Adrenal gland (tissue), 12 donors: ENCODE measurements around the gene ARHGEF4. TPM values are rescaled to one million over a fixed set of nuclear protein-coding genes. Genes with fewer than 3 reads are reported as not detected.
"Not testable (repeated sequence)": the region's sequence is repeated elsewhere in the genome, so short reads cannot be mapped to it uniquely, and the experiment has no call there.

Experiments
- DNase-seq, 7 donors: peaks; one replicate each; pipeline ENCODE4 v3.0.0-alpha.2; 2019 to 2020
- H3K27ac ChIP-seq, 5 donors: fragments of 200-600 bp; sonication (generic) in 4 of 5; 1 replicate in 3 of 5; 2 replicates in 2 of 5; pipeline versions ENCODE4 v1.5.1 to v1.8.0; 2016 to 2020; ENCODE audit warnings: mild to moderate bottlenecking in 1 of 5
- H3K27me3 ChIP-seq: fragments of 200-600 bp; 2 replicates; pipeline ENCODE4 v1.8.0; 2021
- H3K36me3 ChIP-seq, 2 donors: fragments of 200-600 bp; replicated peaks in 1 of 2; 1 replicate in 1 of 2; 2 replicates in 1 of 2; pipeline versions ENCODE4 v1.5.1 to v1.8.0; 2018 to 2022
- H3K4me1 ChIP-seq, 2 donors: fragments of 200-600 bp; replicated peaks in 1 of 2; 1 replicate in 1 of 2; 2 replicates in 1 of 2; pipeline versions ENCODE4 v1.5.1 to v1.8.0; 2018 to 2021
- H3K4me3 ChIP-seq, 4 donors: fragments of 200-600 bp; sonication (generic) in 3 of 4; one replicate each; pipeline ENCODE4 v1.5.1; 2016 to 2018
- H3K9me3 ChIP-seq, 3 donors: fragments of 200-600 bp; sonication (generic) in 1 of 3; replicated peaks in 1 of 3; 1 replicate in 2 of 3; 2 replicates in 1 of 3; pipeline versions ENCODE4 v1.5.1 to v1.8.0; 2016 to 2021
- POLR2A ChIP-seq, 2 donors: fragments of 450-650 bp; IDR thresholded peaks; one replicate each; pipeline ENCODE4 v1.6.1; 2017; ENCODE audit warnings: antibody characterized with exemption in 2 of 2, mild to moderate bottlenecking in 2 of 2, moderate library complexity in 1 of 2
- WGBS, 4 donors: extraction: QIAGEN DNeasy Blood & Tissue Kit in 2 of 4; methylation state at CpG; one replicate each; pipeline versions ENCODE4 v1.1.5 to v1.1.7; 2013 to 2017; 5-methylcytosine and 5-hydroxymethylcytosine counted together
- intact Hi-C, 2 donors: fragments of 100-400 bp; cut with DNase I; formaldehyde crosslinking; loops; one replicate each; pipeline versions ENCODE4 v1.14.1 to v1.15.0; 2022 to 2023
- polyA plus RNA-seq, 3 donors: library from polyadenylated mRNA; stranded (reverse); fragments of 200-250 nt in 2 of 3; fragments of 350-450 nt in 1 of 3; fragmentation: Illumina TruSeq in 1 of 3; extraction: RNeasy Lipid Tissue Mini Kit (QIAGEN cat#74804) in 1 of 3; gene quantifications; one replicate each; pipeline ENCODE4 v1.2.3, GENCODE V29; 2013 to 2014
- total RNA-seq, 9 donors: library from RNA; depleted of rRNA in 4 of 9; stranded (reverse); fragments of >200 nt in 4 of 9; fragments of 120-200 nt in 1 of 9; fragmentation: NEBNext Ultra II Directional in 1 of 9; extraction: Animal tissue kit (Norgen Biotek cat#: 25700) in 1 of 9; gene quantifications; one replicate each; pipeline versions ENCODE4 v1.1.0 to v1.2.4, GENCODE V29; 2013 to 2023
- TF ChIP-seq, protein P1 (sequence below), 6 experiments: fragments of 450-650 bp in 4 of 6; fragments of 200-600 bp in 2 of 6; sonication (generic) in 1 of 6; IDR thresholded peaks; 1 replicate in 5 of 6; 2 replicates in 1 of 6; pipeline versions ENCODE4 v1.5.1 to v1.8.0; 2016 to 2021; ENCODE audit warnings: antibody characterized with exemption in 6 of 6, mild to moderate bottlenecking in 2 of 6, moderate library complexity in 1 of 6
- donor health status: healthy with polysubstance abuse.
- donor health status: Bipolar disorder and iron deficiency.
- donor health status: DM: yes; HTN: yes; CAD: no.
- donor health status: DM: no; HTN: no; CAD: no.
- donor health status: DM: no; HTN: no; CAD: no.
- donor health status: DM: yes; HTN: yes; CAD: no.

Gene ARHGEF4
- total and polyA plus RNA-seq, 12 donors: 0.97 to 40.4 (median 5.1) TPM

DNA sequence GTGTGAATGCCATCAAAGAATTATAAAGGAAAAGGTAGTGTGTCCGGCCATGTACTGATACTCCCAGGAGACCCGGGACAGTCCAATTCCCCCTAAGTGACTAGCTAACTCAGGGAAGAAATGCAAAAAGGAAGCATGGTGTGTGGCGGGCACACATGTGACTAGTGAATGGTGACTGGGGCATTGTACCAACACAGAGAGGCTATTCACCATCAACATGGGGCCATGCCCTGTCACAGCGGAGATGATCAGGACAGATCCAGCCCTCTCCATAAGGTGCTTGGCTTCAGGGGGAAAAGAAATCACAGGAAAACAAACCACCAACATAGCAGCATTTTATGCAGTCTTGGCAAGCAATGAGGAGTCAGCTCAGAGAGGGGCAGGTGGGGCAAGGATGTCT, 222.2 kb downstream of the ARHGEF4 start:
- TF ChIP-seq, protein P1, sequence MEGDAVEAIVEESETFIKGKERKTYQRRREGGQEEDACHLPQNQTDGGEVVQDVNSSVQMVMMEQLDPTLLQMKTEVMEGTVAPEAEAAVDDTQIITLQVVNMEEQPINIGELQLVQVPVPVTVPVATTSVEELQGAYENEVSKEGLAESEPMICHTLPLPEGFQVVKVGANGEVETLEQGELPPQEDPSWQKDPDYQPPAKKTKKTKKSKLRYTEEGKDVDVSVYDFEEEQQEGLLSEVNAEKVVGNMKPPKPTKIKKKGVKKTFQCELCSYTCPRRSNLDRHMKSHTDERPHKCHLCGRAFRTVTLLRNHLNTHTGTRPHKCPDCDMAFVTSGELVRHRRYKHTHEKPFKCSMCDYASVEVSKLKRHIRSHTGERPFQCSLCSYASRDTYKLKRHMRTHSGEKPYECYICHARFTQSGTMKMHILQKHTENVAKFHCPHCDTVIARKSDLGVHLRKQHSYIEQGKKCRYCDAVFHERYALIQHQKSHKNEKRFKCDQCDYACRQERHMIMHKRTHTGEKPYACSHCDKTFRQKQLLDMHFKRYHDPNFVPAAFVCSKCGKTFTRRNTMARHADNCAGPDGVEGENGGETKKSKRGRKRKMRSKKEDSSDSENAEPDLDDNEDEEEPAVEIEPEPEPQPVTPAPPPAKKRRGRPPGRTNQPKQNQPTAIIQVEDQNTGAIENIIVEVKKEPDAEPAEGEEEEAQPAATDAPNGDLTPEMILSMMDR (IDR thresholded peaks at IDR 0.05): no peak
- TF ChIP-seq POLR2A (IDR thresholded peaks at IDR 0.05): no peak
- H3K4me1 ChIP-seq: peaks cover 18 to 25% of the 10 kb centered on the region in 2 donors
- DNase-seq: no peak
- H3K27ac ChIP-seq: no peak overlapping the region
- WGBS, 4 donors: 90 to 97% (median 93%) methylated on average over 4 of the region's 4 CpGs
- H3K36me3 ChIP-seq: peaks cover 0 to 28% of the 10 kb centered on the region in 2 donors
- no peaks in the 10 kb centered on the region for H3K9me3 ChIP-seq
- no peak overlapping the region for H3K4me3 ChIP-seq
- intact Hi-C loops: no loop called here
- H3K27me3 ChIP-seq: no peaks in the 10 kb centered on the region

- no peak overlapping the region for H3K27ac ChIP-seq
- no peaks in the 10 kb centered on the region for H3K9me3 ChIP-seq
- WGBS, 4 donors: 68 to 79% (median 75%) methylated on average over 11 of the region's 11 CpGs
- no peak for TF ChIP-seq POLR2A (IDR thresholded peaks at IDR 0.05)
- TF ChIP-seq, protein P1 (IDR thresholded peaks at IDR 0.05): no peak
- no peak overlapping the region for H3K4me3 ChIP-seq
- DNase-seq: peak in 1 of 7 donors; percentile 36
- H3K4me1 ChIP-seq: peaks cover 12 to 29% of the 10 kb centered on the region in 2 donors
- no peaks in the 10 kb centered on the region for H3K27me3 ChIP-seq
- peaks cover 0 to 4% of the 10 kb centered on the region in 2 donors for H3K36me3 ChIP-seq
- intact Hi-C loops: no loop called here
Measured at GRCh38 chr2:131063501-131064283, 227.0 kb downstream of the ARHGEF4 start.

GRCh38 chr2:131064589-131065512, 228.1 kb downstream of the ARHGEF4 start:
- no peak for DNase-seq
- Histone ChIP-seq H3K27ac (no peak overlapping the region), H3K27me3 (no peaks in the 10 kb centered on the region), H3K4me1 (peaks cover 12 to 29% of the 10 kb centered on the region in 2 donors), H3K9me3 (no peaks in the 10 kb centered on the region), H3K4me3 (no peak overlapping the region), H3K36me3 (peaks cover 0 to 4% of the 10 kb centered on the region in 2 donors)
- intact Hi-C loops: no loop called here
- TF ChIP-seq POLR2A (IDR thresholded peaks at IDR 0.05): no peak
- TF ChIP-seq, protein P1 (IDR thresholded peaks at IDR 0.05): no peak
- WGBS, 4 donors: 76 to 81% (median 78%) methylated on average over 14 of the region's 14 CpGs

- no peaks in the 10 kb centered on the region for H3K9me3 ChIP-seq
- no peak overlapping the region for H3K4me3 ChIP-seq
- intact Hi-C loops: no loop called here
- peaks cover 4 to 15% of the 10 kb centered on the region in 2 donors for H3K4me1 ChIP-seq
- DNase-seq: no peak
- no peaks in the 10 kb centered on the region for H3K27me3 ChIP-seq
- 66 to 78% (median 72%) methylated on average over 2 of the region's 2 CpGs for WGBS, 4 donors
- peaks cover 0 to 22% of the 10 kb centered on the region in 2 donors for H3K36me3 ChIP-seq
- H3K27ac ChIP-seq: no peak overlapping the region
- TF ChIP-seq, protein P1 (IDR thresholded peaks at IDR 0.05): no peak
- TF ChIP-seq POLR2A (IDR thresholded peaks at IDR 0.05): no peak
Measured at GRCh38 chr2:131067465-131068125, 230.9 kb downstream of the ARHGEF4 start.

GRCh38 chr2:131068172-131068571, 231.5 kb downstream of the ARHGEF4 start:
- H3K36me3 ChIP-seq: peaks cover 0 to 27% of the 10 kb centered on the region in 2 donors
- 90 to 98% (median 93%) methylated on average over 6 of the region's 6 CpGs for WGBS, 4 donors
- intact Hi-C loops: not testable (repeated sequence)

GRCh38 chr2:131075578-131075977, 238.9 kb downstream of the ARHGEF4 start:
- H3K27ac ChIP-seq, H3K9me3 ChIP-seq, DNase-seq, intact Hi-C loops, H3K4me3 ChIP-seq, H3K27me3 ChIP-seq: not testable (repeated sequence)
- 92 to 97% (median 96%) methylated on average over 8 to 15 of the region's 15 CpGs for WGBS, 4 donors
- Histone ChIP-seq H3K36me3 (peaks cover 0 to 67% of the 10 kb centered on the region in 2 donors), H3K4me1 (peaks cover 11 to 32% of the 10 kb centered on the region in 2 donors)

More at GRCh38 chr2:131068172-131068571, 231.5 kb downstream of the ARHGEF4 start:
- peaks cover 3 to 15% of the 10 kb centered on the region in 2 donors for H3K4me1 ChIP-seq
- H3K4me3 ChIP-seq, H3K9me3 ChIP-seq, H3K27ac ChIP-seq, DNase-seq, H3K27me3 ChIP-seq: not testable (repeated sequence)
